ENCODE results near the gene GABRR3.
A peak's percentile ranks its signal among the peaks of the same experiment; 100 is the strongest.
"Not testable (repeated sequence)": the region's sequence is repeated elsewhere in the genome, so short reads cannot be mapped to it uniquely, and the experiment has no call there.

Gene GABRR3

DNA sequence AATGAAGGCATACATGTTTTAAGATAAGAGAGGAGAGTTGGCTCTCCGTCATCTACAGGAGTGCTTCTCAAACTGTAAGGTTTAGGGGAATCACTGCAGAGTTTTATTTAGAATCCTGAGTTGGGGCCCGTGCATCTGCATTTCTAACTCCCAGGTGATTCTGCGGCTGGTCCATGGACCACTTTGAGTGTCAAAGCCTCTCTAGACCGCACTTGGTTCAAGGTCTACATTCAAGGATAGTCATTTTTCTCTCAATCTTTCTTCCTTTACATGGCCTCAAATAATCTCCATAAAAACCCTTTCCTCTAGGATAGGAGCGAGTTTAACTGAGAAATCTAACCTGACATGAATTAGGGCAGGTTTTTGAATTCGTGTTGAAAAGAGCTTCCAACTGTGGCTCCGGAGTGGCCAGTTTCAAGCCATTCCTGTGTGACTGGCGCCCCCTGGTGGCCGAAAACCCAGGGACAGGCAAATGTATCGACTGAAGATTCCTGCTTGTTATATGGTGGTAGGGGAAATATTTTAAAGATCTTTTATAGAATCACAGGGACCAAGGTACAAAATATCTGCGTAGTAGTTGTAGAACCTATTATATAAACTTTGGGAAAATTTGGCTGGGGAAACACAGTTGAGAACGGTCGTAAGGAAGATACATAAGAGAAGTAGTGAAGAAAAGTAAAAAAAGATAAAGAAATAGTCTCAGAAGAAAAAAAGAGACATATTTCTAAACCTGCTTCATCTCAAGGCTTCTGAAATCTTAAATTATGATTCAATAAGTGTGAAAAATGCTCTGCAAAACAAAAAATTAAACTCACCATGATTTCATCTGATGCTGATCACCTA, 11.9 kb downstream of the GABRR3 start:
- peak; percentile 73 to 99 for DNase-seq (ENCODE audit: low read depth in 2 of 2, low spot score in 1 of 2)

DNA sequence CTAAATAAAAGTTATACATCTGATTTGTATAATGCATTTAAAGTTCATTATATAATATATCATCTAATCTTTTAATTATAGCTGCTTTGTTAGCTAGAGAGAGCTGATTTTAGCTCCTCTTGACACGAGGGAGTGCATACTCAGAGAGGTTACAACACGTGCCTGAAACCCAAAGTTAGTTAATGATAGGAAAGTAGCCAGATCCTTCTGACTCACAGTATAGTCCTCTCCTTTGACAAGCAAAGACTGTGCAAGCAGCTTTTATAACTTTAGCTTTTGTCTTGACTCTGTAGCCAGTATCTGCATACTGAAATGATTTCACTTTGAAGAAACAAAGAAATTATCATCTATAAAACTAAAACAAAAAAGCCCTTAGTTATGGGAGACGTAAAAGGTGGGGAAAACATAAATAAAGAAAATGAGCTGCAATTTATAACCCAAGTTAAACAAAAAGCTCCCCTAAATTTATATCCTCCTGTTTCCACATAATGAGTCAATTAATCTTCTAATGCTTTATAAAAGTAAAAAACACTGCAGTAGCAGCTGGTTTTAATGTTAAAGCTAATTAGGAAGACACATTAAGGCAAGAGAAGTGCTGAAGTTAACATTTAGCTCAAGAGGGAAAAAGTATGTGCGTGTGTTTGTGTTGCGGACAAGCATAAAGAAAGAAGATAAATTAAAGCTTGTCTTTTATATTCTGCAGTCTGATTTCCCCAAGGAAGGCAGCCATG, 13.1 kb downstream of the GABRR3 start:
- DNase-seq (ENCODE audit: low read depth in 2 of 2, low spot score in 1 of 2): no peak

DNA sequence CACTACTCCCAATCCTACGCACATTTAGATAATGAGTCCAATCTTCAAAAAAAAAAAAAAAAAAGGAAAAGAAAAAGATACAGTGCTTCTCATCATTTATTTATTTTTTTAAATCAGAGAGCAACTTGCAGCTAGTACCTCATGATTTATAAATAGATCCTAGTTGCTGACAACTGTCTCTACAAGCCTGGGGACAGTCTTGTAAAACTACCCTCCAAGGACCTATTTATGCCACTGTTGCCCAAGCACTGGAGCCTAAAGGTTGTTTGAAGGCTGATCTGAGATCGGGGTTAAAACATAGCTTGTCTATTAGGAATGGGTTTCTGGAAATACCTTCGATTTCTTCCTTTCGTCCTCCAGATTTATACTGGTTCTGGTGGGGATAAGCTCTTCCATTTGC, 14.7 kb downstream of the GABRR3 start:
- no peak for DNase-seq (ENCODE audit: low read depth in 2 of 2, low spot score in 1 of 2)

DNA sequence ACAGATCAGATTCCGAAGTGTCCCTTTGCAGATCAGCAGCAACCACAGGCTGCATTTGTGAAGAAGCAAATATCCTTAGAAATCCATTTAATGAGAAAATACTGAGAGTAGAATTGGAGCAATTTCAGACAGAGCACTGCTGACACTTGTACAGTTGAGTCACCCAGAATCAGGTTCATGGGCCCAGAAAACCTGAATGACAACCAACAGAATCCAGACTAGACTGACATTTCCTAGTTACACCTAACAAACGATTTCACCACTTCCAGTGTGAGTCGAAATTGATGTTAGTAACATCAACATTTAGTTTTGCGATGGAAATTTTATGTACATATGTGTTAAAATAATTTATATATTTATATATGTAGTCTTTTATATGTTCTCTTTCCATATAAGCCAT, 16.8 kb downstream of the GABRR3 start:
- DNase-seq (ENCODE audit: low read depth in 2 of 2, low spot score in 1 of 2): no peak

DNA sequence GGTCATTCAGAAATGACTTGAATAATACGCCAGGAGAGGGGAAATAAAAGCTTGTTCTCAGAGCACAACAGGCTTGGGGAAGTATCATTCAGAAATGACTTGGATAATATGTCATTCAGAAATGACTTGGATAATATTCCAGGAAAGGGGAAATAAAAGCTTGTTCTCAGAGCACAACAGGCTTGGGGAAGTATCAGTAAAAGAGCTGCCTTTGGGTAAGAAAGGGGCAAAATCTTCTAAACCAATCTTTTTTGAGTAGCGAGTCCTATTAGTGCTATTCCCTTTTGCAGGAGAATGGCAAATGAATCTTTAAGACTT, 20.9 kb downstream of the GABRR3 start:
- DNase-seq (ENCODE audit: low read depth in 2 of 2, low spot score in 1 of 2): no peak

DNA sequence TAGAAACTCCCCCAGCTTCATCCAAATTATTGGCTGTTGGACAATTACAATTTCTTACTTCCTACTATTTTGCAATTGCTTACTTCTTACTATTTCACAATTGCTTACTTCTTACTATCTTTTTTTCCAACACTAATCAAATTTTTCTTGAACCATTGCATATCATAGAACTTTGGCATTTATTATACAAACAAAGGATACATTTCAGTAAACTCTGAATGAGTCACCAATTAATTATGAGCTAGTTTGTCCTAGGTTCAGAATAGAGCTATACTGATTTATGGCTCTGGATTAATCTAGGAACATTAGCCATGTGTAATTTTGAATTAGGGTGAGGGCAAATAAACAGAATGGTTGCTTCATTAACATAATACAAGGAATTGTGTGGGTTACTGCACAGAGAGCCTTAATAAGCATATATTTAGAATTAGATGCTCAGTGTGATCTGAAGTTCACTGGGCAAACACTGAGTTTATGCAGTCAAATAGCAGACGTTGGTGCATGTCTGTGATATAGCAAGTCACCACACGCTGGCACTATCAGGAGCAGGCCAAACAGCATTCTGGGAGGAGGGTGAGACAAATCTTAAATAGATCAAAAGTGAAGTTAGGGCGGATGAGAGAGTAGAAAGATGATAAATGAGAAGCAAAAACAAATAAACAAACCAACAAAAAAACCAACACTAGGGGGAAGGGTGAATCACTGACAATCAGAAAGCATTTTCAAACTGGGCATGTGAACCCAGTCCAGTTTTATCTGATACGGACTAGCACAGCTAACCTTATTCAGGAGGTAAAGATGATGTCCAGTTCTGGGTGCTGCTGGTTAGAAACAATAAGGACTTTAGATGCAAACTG, 21.5 kb downstream of the GABRR3 start:
- DNase-seq (ENCODE audit: low read depth in 2 of 2, low spot score in 1 of 2): no peak

DNA sequence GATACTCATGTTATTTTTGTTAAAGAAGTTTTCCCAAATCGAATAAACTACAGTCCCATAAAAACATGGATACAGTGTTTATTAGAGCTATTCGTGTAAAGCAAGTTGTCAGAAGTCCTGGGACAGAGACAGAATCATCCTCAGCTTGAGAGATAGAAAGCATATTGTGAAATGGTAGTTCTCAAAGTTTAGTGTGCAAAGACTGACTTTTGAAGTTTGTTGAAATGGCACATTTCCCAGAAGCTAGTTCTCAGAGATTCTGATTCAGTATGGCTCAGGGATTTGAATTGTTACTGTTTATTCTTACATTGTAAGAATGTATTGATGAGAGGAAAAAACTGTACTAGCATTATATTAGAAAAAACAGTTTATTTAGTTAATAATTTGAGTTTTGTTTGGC, 22.1 kb downstream of the GABRR3 start:
- no peak for DNase-seq (ENCODE audit: low read depth in 2 of 2, low spot score in 1 of 2)

DNA sequence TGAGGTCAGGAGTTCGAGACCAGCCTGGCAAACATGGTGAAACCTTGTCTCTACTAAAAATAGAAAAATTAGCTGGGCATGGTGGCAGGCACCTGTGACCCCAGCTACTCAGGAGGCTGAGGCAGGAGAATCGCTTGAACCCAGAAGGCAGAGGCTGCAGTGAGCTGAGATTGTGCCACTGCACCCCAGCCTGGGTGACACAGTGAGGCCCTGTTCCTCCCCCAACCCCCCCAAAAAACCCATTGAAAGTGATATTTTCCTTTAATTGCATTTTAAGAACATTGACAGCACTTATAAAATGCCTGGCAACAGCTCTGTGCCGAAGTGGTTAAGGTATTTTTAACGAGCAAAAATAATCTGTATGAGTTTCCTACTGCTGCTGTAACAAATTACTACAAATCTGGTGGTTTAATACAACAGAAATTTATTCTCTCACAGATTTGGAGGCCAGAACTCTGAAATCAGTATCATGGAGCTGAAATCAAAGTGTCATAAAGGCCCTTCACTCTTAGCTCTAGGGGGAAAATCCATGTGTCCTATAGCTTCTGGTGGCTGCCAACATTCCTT, 24.1 kb downstream of the GABRR3 start:
- not testable (repeated sequence) for DNase-seq (ENCODE audit: low read depth in 2 of 2, low spot score in 1 of 2)

DNA sequence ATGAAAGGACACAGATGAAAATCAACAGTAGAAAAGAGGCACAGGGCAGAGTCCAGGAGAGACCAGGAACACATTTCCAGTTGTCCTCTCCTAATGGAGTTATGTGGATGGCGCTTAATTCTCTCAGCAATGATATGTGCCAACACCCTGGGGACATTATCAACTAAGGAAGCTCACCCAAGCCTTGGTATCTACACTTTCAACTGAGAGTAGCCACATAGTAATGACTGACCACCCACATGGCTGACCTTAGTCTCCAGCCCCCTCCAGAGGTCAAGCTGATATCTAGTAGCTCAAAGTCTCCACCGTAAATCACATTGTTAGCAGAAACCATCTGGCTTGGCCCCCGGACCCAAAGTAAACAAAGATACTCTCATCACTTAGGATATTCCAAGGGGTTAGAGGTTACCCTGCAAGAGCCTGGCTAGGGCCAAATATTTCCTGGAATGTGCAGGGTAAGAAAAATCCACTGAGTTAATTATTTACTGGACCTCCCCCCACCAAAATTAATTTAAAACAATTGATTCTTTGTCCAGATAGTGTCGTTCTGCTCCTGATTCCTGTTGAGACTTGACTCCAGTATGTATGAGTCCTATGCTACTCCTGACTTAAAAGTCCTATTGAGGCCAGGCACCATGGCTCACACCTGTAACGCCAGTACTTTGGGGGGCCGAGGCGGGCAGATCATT, 24.8 kb downstream of the GABRR3 start:
- no peak for DNase-seq (ENCODE audit: low read depth in 2 of 2, low spot score in 1 of 2)

DNA sequence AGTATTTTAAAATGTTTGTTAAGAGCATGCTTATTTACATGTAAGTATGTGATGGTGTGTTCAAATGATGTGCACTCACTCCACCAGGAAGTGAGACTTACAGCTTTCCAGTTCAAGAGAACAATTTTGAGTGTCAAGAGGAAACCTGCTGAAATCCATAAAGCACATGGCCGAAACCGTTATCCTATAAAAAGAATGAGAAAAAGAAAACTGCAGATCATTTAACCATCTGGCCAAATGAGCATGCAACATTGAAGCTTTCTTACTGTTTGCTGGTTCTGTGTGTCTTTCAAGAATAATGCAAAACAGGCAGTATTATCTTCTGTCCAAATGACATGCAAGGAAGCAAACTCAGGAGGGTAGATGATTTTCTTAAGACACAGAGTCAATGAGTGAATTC, 26.3 kb downstream of the GABRR3 start:
- DNase-seq (ENCODE audit: low read depth in 2 of 2, low spot score in 1 of 2): no peak

DNA sequence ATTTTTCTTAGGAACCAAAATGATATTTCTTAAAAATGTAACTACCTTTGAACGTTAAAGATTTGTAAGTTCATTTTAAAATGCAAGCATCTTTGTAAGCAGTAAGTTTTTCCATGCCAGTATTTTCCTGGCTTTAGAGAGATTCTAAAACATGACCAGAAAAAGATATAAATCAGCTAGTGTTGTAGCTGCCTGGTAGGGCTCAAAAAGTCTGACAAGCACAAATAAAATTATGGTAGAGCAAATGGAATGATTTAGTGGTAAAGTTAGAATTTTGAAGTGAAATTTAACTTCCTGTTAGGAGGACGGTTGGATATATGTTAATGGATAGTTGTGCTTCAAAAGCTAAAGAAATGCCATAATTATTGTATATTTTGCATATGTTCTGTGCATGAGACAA, 29.7 kb downstream of the GABRR3 start:
- DNase-seq (ENCODE audit: low read depth in 2 of 2, low spot score in 1 of 2): no peak

DNA sequence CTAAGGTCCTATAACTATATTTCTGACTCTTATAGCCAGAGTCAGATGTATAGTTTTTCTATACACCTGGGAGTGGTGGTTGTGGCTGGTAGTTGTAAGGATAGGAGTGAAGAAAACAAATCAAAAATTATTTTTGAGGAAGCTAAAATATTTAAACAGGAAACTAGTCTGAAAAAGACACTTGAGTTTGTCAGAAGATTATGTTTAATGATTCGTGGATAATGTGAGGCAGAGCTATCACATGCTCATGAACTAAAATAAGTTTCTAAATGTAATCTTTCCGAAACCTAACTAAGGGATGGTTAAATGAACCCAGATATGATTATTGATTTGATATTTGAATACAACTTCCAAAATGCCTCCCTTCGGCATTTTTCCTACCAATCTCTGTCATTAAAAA, 30.4 kb downstream of the GABRR3 start:
- DNase-seq (ENCODE audit: low read depth in 2 of 2, low spot score in 1 of 2): no peak

DNA sequence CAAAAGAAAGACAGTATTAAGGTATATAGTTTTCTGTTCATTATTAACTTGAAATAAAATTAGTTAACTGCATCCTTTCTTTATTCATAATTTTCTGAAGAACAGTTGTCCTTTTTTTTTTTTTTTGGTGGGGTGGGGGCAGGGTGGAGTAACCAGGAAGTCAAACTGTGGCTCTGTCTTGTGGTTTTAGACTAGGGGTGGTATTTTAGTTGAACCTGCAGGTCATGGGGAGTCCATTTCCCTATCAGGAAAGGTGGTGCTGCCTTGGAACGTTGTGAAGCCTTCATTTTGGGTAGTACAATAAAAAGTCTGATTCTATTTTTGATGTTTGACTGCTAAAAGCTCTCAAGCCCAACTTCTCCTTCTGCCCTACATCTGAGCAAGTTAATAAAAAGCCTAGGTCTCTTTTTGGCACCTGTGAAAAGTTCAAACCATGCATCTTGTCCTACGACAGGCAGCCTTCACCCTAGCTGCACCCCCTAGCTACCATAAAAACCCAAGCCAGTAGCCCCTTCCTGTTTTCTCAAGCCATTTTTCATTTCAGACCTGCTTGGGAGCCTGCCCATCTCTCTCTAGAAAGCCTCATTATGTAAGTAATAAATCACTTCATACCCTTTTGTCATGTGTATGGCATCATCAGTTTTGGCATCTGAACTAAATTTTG, 31.7 kb downstream of the GABRR3 start:
- no peak for DNase-seq (ENCODE audit: low read depth in 2 of 2, low spot score in 1 of 2)

DNA sequence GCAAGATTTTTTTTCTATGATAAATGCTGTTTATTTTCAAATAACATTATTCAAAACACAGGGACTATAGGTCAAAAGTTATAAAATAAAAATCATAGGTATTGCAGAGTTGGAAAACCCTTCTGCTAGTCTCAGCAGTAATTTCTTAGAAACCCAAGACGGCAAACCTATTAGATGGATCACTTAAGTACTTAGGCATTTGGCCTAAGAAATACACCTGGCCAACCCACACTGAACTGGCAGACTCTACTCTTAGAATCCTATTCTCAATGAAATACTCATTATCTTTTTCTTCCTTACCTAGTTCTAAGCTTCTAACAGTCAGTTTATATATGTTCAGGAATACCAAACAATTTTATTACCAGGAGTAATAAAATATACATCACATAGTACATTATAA, 32.4 kb downstream of the GABRR3 start:
- DNase-seq (ENCODE audit: low read depth in 2 of 2, low spot score in 1 of 2): no peak

DNA sequence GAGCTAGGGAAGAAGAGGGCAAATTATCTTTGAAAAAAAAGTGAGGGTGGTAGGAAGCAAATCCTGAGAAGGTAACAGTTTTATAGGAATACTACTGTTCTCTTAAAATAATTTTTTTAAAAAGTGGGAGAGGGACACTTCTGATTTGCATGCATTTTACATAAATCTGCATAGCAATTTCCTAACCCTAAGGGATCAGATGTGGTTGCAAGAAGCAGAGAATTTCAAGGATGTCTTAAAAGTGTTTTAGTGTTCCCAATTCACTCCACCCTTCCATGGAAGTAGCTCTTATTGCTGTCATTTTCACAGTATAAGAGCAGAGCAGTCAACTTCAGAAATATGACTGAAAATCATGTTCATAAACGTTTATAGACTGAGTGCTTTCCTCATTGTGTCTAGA, 35.1 kb downstream of the GABRR3 start:
- no peak for DNase-seq (ENCODE audit: low read depth in 2 of 2, low spot score in 1 of 2)

DNA sequence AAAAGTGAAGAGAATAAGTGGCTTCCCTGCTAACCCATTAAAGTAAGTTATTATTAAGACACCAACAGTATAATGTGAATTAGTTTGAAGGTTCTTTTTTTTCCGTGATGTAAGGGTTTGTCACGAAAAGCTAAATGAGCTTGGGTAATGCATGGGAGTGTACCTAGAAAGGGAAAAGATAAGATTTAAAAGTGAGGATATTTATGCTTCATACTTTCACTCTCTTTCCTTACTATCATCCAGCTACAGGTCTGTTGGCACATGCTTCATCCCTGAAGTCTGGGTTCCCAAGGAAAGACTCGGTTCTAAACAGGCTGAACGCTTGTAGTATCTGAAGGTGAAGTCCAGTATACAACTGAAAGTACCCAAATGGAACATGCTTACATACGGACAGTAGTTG, 36.0 kb downstream of the GABRR3 start:
- no peak for DNase-seq (ENCODE audit: low read depth in 2 of 2, low spot score in 1 of 2)

DNA sequence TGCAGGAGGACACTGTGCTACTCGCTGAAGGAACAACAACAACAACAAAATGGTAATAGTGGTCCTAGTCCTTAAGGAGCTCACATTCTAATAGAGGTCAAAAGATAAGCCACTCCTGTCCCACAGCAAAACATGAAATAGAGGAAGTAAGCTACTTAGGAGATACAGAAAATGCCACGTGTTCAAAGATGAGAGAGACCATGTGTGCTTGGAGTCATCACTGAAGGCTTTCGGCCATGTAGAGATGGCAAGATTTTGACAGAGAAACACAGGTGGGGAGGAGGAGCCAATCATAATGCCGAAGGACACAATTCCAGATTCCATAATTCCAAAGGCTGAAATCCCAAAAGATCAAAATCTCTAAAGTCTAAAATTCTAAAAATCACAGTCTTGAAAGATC, 38.1 kb downstream of the GABRR3 start:
- no peak for DNase-seq (ENCODE audit: low read depth in 2 of 2, low spot score in 1 of 2)

DNA sequence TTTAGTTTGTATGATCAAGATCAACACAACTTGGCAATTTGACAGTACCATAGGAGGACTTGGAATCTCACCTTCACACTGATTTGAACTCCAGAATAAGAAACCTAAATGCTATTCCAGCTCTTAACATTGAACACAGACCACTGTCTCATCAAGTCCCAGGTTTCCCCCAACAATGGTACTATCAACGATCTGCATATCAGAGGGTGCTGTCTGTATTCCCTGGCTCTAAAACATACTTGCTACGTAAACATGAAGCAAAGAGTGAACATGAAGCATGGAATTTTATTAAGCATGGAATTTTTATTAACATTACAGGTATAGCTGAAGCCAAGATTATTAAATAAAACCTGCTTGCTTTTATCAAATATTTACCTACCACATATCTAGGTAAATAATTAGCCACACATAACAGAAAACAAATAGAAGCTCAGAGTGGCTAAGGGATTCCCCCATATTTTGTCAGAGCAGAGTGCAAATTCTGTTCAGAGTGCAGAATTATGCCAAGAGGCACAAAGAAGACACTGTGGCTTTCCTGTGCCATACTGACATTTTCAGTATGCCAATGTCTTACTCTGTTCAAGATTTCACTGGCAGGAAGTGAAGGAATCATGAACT, 40.7 kb downstream of the GABRR3 start:
- no peak for DNase-seq (ENCODE audit: low read depth in 2 of 2, low spot score in 1 of 2)

DNA sequence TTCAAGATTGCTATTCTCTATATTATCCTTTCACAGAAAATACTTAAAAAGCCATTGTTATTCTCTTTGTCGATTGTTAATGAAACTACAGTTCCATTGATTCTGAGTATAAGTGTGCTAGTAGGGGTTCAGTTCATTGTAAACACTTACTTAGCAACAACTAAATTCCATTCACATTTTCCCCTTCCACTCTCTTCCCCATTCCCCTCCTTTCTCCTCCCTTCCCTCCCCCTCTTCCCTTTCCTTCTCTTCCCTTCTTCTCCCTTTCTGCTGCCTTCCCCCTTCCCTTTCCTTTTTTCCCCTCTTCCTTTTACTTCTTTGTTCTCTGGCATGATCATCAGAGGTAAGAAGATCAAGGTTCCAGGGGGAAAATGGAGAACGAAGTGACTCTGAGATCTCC, 41.6 kb downstream of the GABRR3 start:
- DNase-seq (ENCODE audit: low read depth in 2 of 2, low spot score in 1 of 2): no peak

DNA sequence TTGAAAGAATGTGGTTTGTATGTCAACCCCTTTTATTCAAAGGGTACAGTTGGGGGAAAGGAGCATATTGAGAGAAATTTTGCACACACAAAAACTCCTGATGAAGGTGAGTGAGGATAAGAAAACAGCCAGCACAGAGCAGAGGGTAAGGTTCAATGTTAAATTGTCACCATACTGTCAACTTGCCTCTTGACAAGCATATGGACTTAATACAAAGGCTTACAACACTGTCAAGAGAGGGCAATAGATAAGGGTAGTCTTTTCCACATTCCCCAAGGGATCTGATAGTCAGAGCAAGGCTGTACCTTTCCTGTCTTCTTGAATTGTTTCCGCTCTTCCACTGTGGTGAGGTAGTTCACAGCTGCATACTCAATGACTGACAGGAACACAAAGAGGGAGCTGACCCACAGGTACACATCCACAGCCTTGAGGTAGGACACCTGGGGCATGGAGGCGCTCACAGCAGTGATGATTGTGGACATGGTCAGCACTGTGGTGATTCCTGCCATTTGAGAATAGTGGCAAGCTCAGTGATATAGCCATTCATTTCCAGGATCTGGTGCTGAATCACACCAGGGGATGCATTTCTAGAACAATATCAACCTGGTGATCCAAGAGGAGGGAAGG, 42.5 kb downstream of the GABRR3 start:
- DNase-seq (ENCODE audit: low read depth in 2 of 2, low spot score in 1 of 2): no peak

Data from stimulated activated CD8-positive, alpha-beta memory T cell treated with anti-CD3 and anti-CD28 coated beads, Interleukin-4, amount 100 ng/mL, for 4 hours (primary cell).